GM19193 (cell line): ENCODE results near the gene HTRA1.

Experiments
- POLR2A ChIP-seq: IDR thresholded peaks from 4 replicates; pipeline ENCODE4 v1.6.1; 2011; ENCODE audit not compliant: insufficient read depth, insufficient read length; ENCODE audit errors: extremely low read depth

Gene HTRA1

GRCh38 chr10:122554131-122555036, 93.0 kb downstream of the HTRA1 start:
- no peak for TF ChIP-seq POLR2A

DNA sequence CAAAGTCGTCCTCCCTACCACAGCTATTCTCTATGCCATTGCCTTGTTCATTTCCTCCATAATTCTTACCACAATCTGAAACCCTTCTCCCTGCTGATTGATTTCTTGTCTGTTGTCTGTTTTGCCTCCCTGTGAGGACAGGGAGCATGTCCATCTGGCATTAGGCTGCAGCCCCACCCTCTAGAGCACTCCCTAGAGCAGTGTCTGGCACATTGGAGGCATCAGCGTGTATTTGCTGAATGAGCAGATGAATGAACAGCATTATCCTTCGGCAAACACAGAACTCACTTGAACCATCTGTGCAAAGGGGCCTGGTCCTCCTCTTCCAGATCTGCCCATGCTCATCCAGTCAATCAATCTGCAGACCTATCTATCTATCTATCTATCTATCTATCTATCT, 94.1 kb downstream of the HTRA1 start:
- no peak for TF ChIP-seq POLR2A

DNA sequence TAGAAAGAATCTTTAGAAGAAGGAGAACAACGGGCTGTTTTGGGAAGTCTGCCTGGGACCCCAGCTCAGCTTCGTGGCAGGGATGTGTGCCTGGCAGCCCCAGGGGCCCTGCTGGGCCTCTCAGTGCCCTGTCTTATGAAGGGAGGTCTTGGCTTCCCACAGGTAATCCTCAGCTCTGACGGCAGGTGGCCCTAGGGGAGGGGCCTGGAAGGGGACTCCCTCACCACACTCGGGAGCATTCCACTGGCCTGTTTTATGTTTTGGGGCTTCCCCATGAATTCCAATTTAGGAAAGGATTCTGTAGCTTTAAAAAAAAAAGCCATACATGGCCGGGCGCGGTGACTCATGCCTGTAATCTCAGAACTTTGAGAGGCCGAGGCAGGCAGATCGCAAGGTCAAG, 96.2 kb downstream of the HTRA1 start:
- TF ChIP-seq POLR2A: no peak

GRCh38 chr10:122558452-122558851, 97.1 kb downstream of the HTRA1 start:
- TF ChIP-seq POLR2A: no peak

GRCh38 chr10:122559228-122559627, 97.9 kb downstream of the HTRA1 start:
- TF ChIP-seq POLR2A: no peak

DNA sequence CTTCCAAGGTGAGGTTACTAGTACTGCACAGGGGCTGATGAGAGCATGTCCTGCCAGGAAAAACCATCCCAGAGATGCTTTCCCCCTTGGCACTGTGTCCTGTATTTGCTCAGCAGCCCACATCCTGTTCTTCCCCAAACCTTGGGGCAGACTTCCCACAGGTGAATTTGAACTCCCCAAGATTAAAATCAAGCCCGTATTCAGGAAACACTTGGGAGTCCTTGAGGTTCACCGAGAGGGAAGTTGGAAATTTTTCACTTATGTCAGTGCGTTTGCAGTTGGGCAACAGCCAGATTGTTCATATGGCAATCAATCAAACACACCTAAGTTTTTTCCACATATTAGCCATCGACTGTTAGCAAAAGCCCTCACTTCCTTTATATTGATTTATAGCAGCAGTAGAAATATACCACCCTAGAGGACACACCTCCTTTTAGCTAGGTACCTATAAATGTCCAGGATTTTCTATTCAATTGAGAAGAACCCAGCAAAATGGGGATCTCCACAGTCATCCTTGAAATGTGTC, 99.0 kb downstream of the HTRA1 start, which contains the start of gene DMBT1:
TSS of gene DMBT1 (plus strand) at position 476 of the 526 bp plus-strand sequence. CDS start at position 493, 17 bp downstream.
- TF ChIP-seq POLR2A: no peak

DNA sequence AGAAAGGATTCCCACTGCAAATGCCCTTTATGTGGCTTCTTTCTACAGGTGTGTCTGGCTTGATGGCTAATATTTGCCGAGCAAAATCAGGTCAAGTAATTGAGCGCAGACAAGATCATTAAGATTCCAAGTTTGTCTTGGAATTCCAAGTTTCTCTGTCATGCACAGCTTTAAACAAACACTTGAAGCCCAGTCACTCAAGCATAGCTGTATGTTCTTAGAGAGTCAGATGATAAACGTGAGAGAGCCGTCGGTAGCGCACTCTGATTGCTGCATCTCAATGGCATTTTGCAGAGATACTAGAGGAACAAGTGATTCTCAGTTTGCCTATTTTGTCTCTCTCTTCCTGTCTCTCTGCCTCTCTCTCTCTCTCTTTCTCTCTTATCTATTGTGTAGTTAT, 99.9 kb downstream of the HTRA1 start:
- no peak for TF ChIP-seq POLR2A

DNA sequence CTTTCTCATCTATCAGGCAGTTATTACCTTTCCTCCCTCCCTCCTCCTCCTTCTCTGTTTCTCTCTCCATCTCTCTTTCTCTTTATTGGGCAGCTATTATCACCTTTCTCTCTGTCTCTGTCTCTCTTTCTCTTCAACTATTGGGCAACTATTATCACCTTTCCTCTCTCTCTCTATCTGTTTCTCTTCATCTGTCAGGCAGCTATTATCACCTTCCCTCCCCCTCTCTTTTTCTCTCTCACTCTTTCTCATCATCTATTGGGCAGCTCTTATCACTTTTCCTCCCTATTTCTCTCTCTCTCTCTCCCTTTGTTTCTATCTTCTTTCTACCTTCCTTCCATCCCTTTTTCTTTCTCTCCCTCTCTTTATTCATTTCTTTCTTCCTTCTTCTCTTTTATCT, 100.4 kb downstream of the HTRA1 start:
- no peak for TF ChIP-seq POLR2A
